Neural crest cell (in vitro differentiated cells): ENCODE data around the gene TUBGCP3. TPM values are rescaled to one million over a fixed set of nuclear protein-coding genes. Genes with fewer than 3 reads are reported as not detected.

Experiments used
- DNase-seq: peaks from one replicate; pipeline ENCODE4 v3.0.0; 2021; ENCODE audit warnings: low read depth, mixed read lengths, low spot score
- H3K27ac Mint-ChIP-seq: one replicate; pipeline ENCODE4 v1.8.0; 2021; ENCODE audit warnings: mild to moderate bottlenecking, mixed read lengths; ENCODE audit not compliant: unreplicated experiment
- H3K27me3 Mint-ChIP-seq: 2 replicates; pipeline ENCODE4 v1.8.0; 2021; ENCODE audit warnings: low read depth, mild to moderate bottlenecking, mixed read lengths
- H3K36me3 Mint-ChIP-seq: 2 replicates; pipeline ENCODE4 v1.8.0; 2021; ENCODE audit warnings: low read depth, mild to moderate bottlenecking, mixed read lengths
- H3K4me1 Mint-ChIP-seq: 2 replicates; pipeline ENCODE4 v1.8.0; 2021; ENCODE audit warnings: mixed read lengths
- H3K4me3 Mint-ChIP-seq: one replicate; pipeline ENCODE4 v1.8.0; 2021; ENCODE audit warnings: mild to moderate bottlenecking, mixed read lengths
- H3K9me3 Mint-ChIP-seq: 2 replicates; pipeline ENCODE4 v1.8.0; 2021; ENCODE audit warnings: mixed read lengths
- CTCF ChIP-seq: fragments of 200-600 bp; sonication (generic); conservative IDR thresholded peaks from 2 replicates; pipeline ENCODE4 v1.5.0; 2021; ENCODE audit warnings: antibody characterized with exemption, mild to moderate bottlenecking
- total RNA-seq: library from RNA; stranded (reverse); gene quantifications from 2 replicates; pipeline ENCODE4 v1.2.1, GENCODE V29; 2021

The TUBGCP3 gene
- total RNA-seq, 1 donor from 2014 or later, result 43.9 TPM

- H3K27ac Mint-ChIP-seq, result no peak overlapping the region
- no peaks in the 10 kb centered on the region for H3K4me1 Mint-ChIP-seq
- H3K36me3 Mint-ChIP-seq, result peaks cover 10% of the 10 kb centered on the region
- peaks cover 12% of the 10 kb centered on the region for H3K9me3 Mint-ChIP-seq
- no peaks in the 10 kb centered on the region for H3K27me3 Mint-ChIP-seq
- DNase-seq, result no peak
- no peak overlapping the region for H3K4me3 Mint-ChIP-seq
- TF ChIP-seq CTCF, result no peak
These were observed 123.2 kb downstream of the TUBGCP3 start for GRCh38 chr13:112464720-112465119.

- no peak overlapping the region for H3K27ac Mint-ChIP-seq
- peaks cover 14% of the 10 kb centered on the region for H3K9me3 Mint-ChIP-seq
- TF ChIP-seq CTCF, result no peak
- H3K36me3 Mint-ChIP-seq, result peaks cover 12% of the 10 kb centered on the region
- no peaks in the 10 kb centered on the region for H3K4me1 Mint-ChIP-seq
- DNase-seq, result no peak
- H3K4me3 Mint-ChIP-seq, result no peak overlapping the region
- no peaks in the 10 kb centered on the region for H3K27me3 Mint-ChIP-seq
These were observed 125.5 kb downstream of the TUBGCP3 start for GRCh38 chr13:112462408-112462807.

GRCh38 chr13:112457485-112457884 lies 130.5 kb downstream of the TUBGCP3 start:
- Mint-ChIP-seq H3K27ac (no peak overlapping the region), H3K9me3 (peaks cover 12% of the 10 kb centered on the region), H3K4me1 (no peaks in the 10 kb centered on the region), H3K27me3 (no peaks in the 10 kb centered on the region), H3K4me3 (no peak overlapping the region), H3K36me3 (peaks cover 10% of the 10 kb centered on the region)
- no peak for DNase-seq
- TF ChIP-seq CTCF, result no peak

GRCh38 chr13:112457081-112457480 lies 130.9 kb downstream of the TUBGCP3 start:
- no peaks in the 10 kb centered on the region for H3K4me1 Mint-ChIP-seq
- no peaks in the 10 kb centered on the region for H3K27me3 Mint-ChIP-seq
- peaks cover 7% of the 10 kb centered on the region for H3K36me3 Mint-ChIP-seq
- H3K4me3 Mint-ChIP-seq, result no peak overlapping the region
- TF ChIP-seq CTCF, result no peak
- H3K9me3 Mint-ChIP-seq, result peaks cover 8% of the 10 kb centered on the region
- DNase-seq, result no peak
- no peak overlapping the region for H3K27ac Mint-ChIP-seq

- H3K36me3 Mint-ChIP-seq, result peaks cover 5% of the 10 kb centered on the region
- DNase-seq, result no peak
- no peak for TF ChIP-seq CTCF
- no peaks in the 10 kb centered on the region for H3K27me3 Mint-ChIP-seq
- no peak overlapping the region for H3K27ac Mint-ChIP-seq
- H3K9me3 Mint-ChIP-seq, result peaks cover 8% of the 10 kb centered on the region
- H3K4me3 Mint-ChIP-seq, result no peak overlapping the region
- no peaks in the 10 kb centered on the region for H3K4me1 Mint-ChIP-seq
These were observed 131.6 kb downstream of the TUBGCP3 start for GRCh38 chr13:112456138-112457056.
